HepG2 (cell line): ENCODE results near the gene POLR3GL. TPM values are rescaled to one million over a fixed set of nuclear protein-coding genes. Genes with fewer than 3 reads are reported as not detected.

Experiments used
- ISL2 ChIP-seq: sonication (generic); formaldehyde crosslinking; IDR thresholded peaks from 2 replicates; pipeline ENCODE4 v1.5.0; 2020; ENCODE audit warnings: missing genetic modification reagents
- KLF16 ChIP-seq, 2 experiments: sonication (generic) in 1 of 2; formaldehyde crosslinking in 1 of 2; IDR thresholded peaks; 2 replicates each; pipeline versions ENCODE4 v1.6.1 to v1.8.0; 2016 to 2023; ENCODE audit warnings: missing genetic modification reagents in 2 of 2, missing compliant biosample characterization in 1 of 2
- NONO ChIP-seq, 2 experiments: fragments of 450-650 bp in 1 of 2; sonication (generic) in 1 of 2; formaldehyde crosslinking in 1 of 2; IDR thresholded peaks in 1 of 2; conservative IDR thresholded peaks in 1 of 2; 2 replicates each; pipeline versions ENCODE4 v1.6.1 to v1.8.0; 2017 to 2022; ENCODE audit warnings: mild to moderate bottlenecking in 1 of 2, missing genetic modification reagents in 1 of 2, moderate library complexity in 1 of 2
- PAXIP1 ChIP-seq: sonication (generic); formaldehyde crosslinking; conservative IDR thresholded peaks from 2 replicates; pipeline ENCODE4 v1.4.0; 2020; ENCODE audit warnings: mild to moderate bottlenecking, missing genetic modification reagents, moderate library complexity
- PHF5A ChIP-seq: IDR thresholded peaks from one replicate; pipeline ENCODE4 v1.6.1; 2018; ENCODE audit warnings: low read depth, missing genetic modification reagents; ENCODE audit not compliant: unreplicated experiment
- PTBP1 ChIP-seq: fragments of 200-400 bp; formaldehyde crosslinking; IDR thresholded peaks from 2 replicates; pipeline ENCODE4 v1.6.1; 2018; ENCODE audit warnings: low read length, low read depth; ENCODE audit not compliant: poor library complexity, severe bottlenecking
- SAP130 ChIP-seq: IDR thresholded peaks from 2 replicates; pipeline ENCODE4 v1.6.1; 2016; ENCODE audit warnings: low read depth
- SSRP1 ChIP-seq: IDR thresholded peaks from 2 replicates; pipeline ENCODE4 v1.6.1; 2016; ENCODE audit warnings: control low read depth
- TRIM22 ChIP-seq: fragments of 450-650 bp; IDR thresholded peaks from 2 replicates; pipeline ENCODE4 v1.6.1; 2017
- YY1 ChIP-seq: IDR thresholded peaks from 2 replicates; pipeline ENCODE4 v1.6.1; 2011; ENCODE audit warnings: low read length, low read depth, moderate library complexity, mild to moderate bottlenecking; ENCODE audit not compliant: insufficient read depth, insufficient replicate concordance
- ZC3H13 ChIP-seq: sonication (generic); formaldehyde crosslinking; IDR thresholded peaks from 2 replicates; pipeline ENCODE4 v1.8.1; 2023; ENCODE audit warnings: mild to moderate bottlenecking, missing genetic modification reagents, moderate library complexity
- ZFAT ChIP-seq: sonication (generic); formaldehyde crosslinking; conservative IDR thresholded peaks from 2 replicates; pipeline ENCODE4 v1.8.1; 2023; ENCODE audit warnings: missing genetic modification reagents, inconsistent platforms
- ZNF292 ChIP-seq: sonication (generic); formaldehyde crosslinking; IDR thresholded peaks from 2 replicates; pipeline ENCODE4 v1.8.1; 2022; ENCODE audit warnings: mild to moderate bottlenecking, low read depth, missing genetic modification reagents, borderline replicate concordance
- ZNF333 ChIP-seq: sonication (generic); formaldehyde crosslinking; IDR thresholded peaks from 2 replicates; pipeline ENCODE4 v1.4.0; 2020; ENCODE audit warnings: mild to moderate bottlenecking, missing genetic modification reagents, borderline replicate concordance
- ZNF646 ChIP-seq: sonication (generic); formaldehyde crosslinking; IDR thresholded peaks from 2 replicates; pipeline ENCODE4 v1.9.0; 2021; ENCODE audit warnings: mild to moderate bottlenecking, missing genetic modification reagents
- polyA plus RNA-seq, 8 experiments: library from polyadenylated mRNA; depleted of rRNA in 3 of 8; stranded (reverse) in 7 of 8; unstranded in 1 of 8; fragments of >200 nt; fragmentation: Illumina TruSeq in 4 of 8; extraction: Trizol in 4 of 8; gene quantifications; 2 replicates each; pipeline versions ENCODE4 v1.2.1 to v1.2.3, GENCODE V29; 2011 to 2016; ENCODE audit warnings: low read depth in 4 of 8, missing spikeins in 1 of 8, mixed read lengths in 1 of 8; ENCODE audit not compliant: insufficient read depth in 1 of 8
- total RNA-seq, 5 experiments: library from RNA; depleted of rRNA; stranded (reverse); fragments of >200 nt; fragmentation: Illumina TruSeq; extraction: Trizol; gene quantifications; 2 replicates each; pipeline ENCODE4 v1.2.3, GENCODE V29; 2016; ENCODE audit warnings: low read depth in 1 of 5
- TF ChIP-seq, protein P1 (sequence below): sonication (generic); formaldehyde crosslinking; IDR thresholded peaks from 2 replicates; pipeline ENCODE4 v1.8.1; 2023; ENCODE audit warnings: missing genetic modification reagents, mild to moderate bottlenecking, borderline replicate concordance

Gene POLR3GL
- total and polyA plus RNA-seq, 2 of the 13 experiments (the other 11 are each of a cell fraction or from before 2014, with no cell fraction given): 11.5 to 12.4 TPM

- no peak for TF ChIP-seq ZNF646 (CRISPR knock-in tag)
- TF ChIP-seq SAP130 (CRISPR knock-in tag): peak; percentile 33; the same call in 1 of the 2 replicates
- no peak for TF ChIP-seq KLF16 (CRISPR knock-in tag; IDR thresholded peaks at IDR 0.05)
- TF ChIP-seq ZC3H13: 0 out of 2 replicates have a peak, but pooled peaks have one; percentile 37
- TF ChIP-seq ZNF292: no peak
- no peak for TF ChIP-seq NONO (IDR thresholded peaks at IDR 0.05)
- no peak for TF ChIP-seq NONO (CRISPR knock-in tag; conservative IDR thresholded peaks at IDR 0.05)
- no peak for TF ChIP-seq YY1
- TF ChIP-seq ISL2 (CRISPR knock-in tag): no peak
- 0 out of 2 replicates have a peak, but pooled peaks have one; percentile 10 for TF ChIP-seq ZFAT
- TF ChIP-seq PAXIP1 (CRISPR knock-in tag): no peak
- TF ChIP-seq ZNF333 (CRISPR knock-in tag): no peak
- TF ChIP-seq PTBP1: no peak
- TF ChIP-seq, protein P1, sequence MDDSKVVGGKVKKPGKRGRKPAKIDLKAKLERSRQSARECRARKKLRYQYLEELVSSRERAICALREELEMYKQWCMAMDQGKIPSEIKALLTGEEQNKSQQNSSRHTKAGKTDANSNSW (CRISPR knock-in tag): no peak
- TF ChIP-seq SSRP1 (CRISPR knock-in tag): peak; percentile 14; the same call in 1 of the 2 replicates
- TF ChIP-seq TRIM22: no peak
- TF ChIP-seq PHF5A (CRISPR knock-in tag): peak; percentile 4
Measured at GRCh38 chr1:145995148-145995881, 30.8 kb downstream of the POLR3GL start (continued).
